Thyroid gland (tissue), 4 donors: ENCODE measurements around the gene PXMP4. TPM values are rescaled to one million over a fixed set of nuclear protein-coding genes. Genes with fewer than 3 reads are reported as not detected.

Source experiments
- DNase-seq, 2 donors: peaks; one replicate each; pipeline ENCODE4 v3.0.0-alpha.2; 2019
- H3K27ac ChIP-seq, 3 donors: fragments of 200-600 bp; sonication (generic); 1 replicate in 2 of 3; 2 replicates in 1 of 3; pipeline ENCODE4 v1.5.1; 2016 to 2019; ENCODE audit warnings: mild to moderate bottlenecking in 1 of 3, moderate library complexity in 1 of 3
- H3K27me3 ChIP-seq: fragments of 200-600 bp; sonication (generic); one replicate; pipeline ENCODE4 v1.5.1; 2019
- H3K36me3 ChIP-seq, 2 donors: fragments of 200-600 bp; sonication (generic); one replicate each; pipeline ENCODE4 v1.5.1; 2016 to 2019
- H3K4me1 ChIP-seq, 2 donors: fragments of 200-600 bp; sonication (generic); one replicate each; pipeline ENCODE4 v1.5.1; 2017 to 2019
- H3K4me3 ChIP-seq, 3 donors: fragments of 200-600 bp; sonication (generic); replicated peaks in 1 of 3; 1 replicate in 2 of 3; 2 replicates in 1 of 3; pipeline ENCODE4 v1.5.1; 2016; ENCODE audit warnings: mild to moderate bottlenecking in 1 of 3
- H3K9me3 ChIP-seq: fragments of 200-600 bp; sonication (generic); one replicate; pipeline ENCODE4 v1.5.1; 2017
- CTCF ChIP-seq, 6 experiments: fragments of 200-600 bp in 3 of 6; fragments of 450-650 bp in 3 of 6; sonication (generic) in 3 of 6; IDR thresholded peaks; one replicate each; pipeline ENCODE4 v1.5.1; 2016 to 2019; ENCODE audit warnings: antibody characterized with exemption in 6 of 6, mild to moderate bottlenecking in 2 of 6, inconsistent platforms in 1 of 6, moderate library complexity in 1 of 6
- POLR2A ChIP-seq, 2 donors: fragments of 450-650 bp; IDR thresholded peaks; one replicate each; pipeline ENCODE4 v1.6.1; 2017; ENCODE audit warnings: antibody characterized with exemption in 2 of 2, mild to moderate bottlenecking in 2 of 2, moderate library complexity in 1 of 2
- WGBS, 2 donors: methylation state at CpG; one replicate each; pipeline ENCODE4 v1.1.5; 2017; 5-methylcytosine and 5-hydroxymethylcytosine counted together
- intact Hi-C: fragments of 100-400 bp; cut with DNase I; formaldehyde crosslinking; loops from one replicate; pipeline ENCODE4 v1.15.1; 2023
- total RNA-seq, 4 donors: library from RNA; depleted of rRNA; stranded (reverse); fragments of >200 nt; gene quantifications; one replicate each; pipeline ENCODE4 v1.2.3, GENCODE V29; 2016

Gene PXMP4
- total RNA-seq, 4 donors from 2014 or later = 17.7 to 31.2 (median 22.0) TPM

DNA sequence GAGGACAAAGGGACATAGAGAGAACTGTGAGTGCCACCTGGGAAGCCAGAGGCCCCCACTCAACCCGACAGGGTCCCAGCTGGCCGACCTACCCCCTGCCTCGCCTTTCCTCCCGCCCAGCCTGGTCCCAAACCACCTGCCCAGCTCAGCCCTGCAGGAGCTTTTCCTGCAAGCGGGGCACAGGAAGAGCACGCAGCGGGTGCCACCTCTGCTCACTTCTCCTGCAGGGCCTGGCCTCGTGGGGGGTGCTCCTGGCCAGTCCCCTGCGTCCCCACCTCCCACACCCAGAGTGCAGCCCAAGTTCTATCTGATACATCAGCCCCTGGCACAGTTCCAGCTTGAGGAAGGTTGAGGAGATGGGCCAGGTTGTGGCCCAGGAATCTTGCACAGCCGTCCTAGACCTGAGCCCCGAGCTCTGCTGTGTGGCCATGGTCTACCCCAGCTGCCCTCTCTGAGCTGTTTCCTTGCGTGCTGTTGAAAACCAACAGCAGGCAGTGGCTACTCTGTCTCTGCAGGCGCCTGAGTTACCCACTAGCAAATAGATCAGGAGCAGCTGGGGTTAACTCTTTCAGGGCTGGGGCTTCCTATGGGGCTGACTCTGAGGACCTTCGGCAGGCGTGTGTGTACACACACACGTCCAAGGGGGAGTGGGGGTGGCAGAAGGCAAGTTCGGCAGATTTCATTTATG lies 47.5 kb downstream of the PXMP4 start:
- intact Hi-C loops = loop anchor here (5.0 to 10.0 kb wide), 2 partner anchors 215 to 442 kb away; partner anchors contain the start of gene EIF2S2
- H3K4me3 ChIP-seq = peak overlapping the region in 1 of 3 donors; percentile 24
- no peaks in the 10 kb centered on the region for H3K36me3 ChIP-seq
- peak; percentile 40 to 48 for DNase-seq
- TF ChIP-seq CTCF (IDR thresholded peaks at IDR 0.05) (no peak), POLR2A (IDR thresholded peaks at IDR 0.05) (no peak)
- peaks cover 24 to 44% of the 10 kb centered on the region in 2 donors for H3K4me1 ChIP-seq
- no peaks in the 10 kb centered on the region for H3K9me3 ChIP-seq
- 65 to 68% methylated on average over 10 to 15 of the region's 17 CpGs for WGBS, 2 donors
- no peaks in the 10 kb centered on the region for H3K27me3 ChIP-seq
- H3K27ac ChIP-seq = peak overlapping the region; percentile 81 to 85 (median 84)

- Histone ChIP-seq H3K36me3 (no peaks in the 10 kb centered on the region), H3K4me1 (peaks cover 27 to 51% of the 10 kb centered on the region in 2 donors), H3K27me3 (no peaks in the 10 kb centered on the region), H3K27ac (peak overlapping the region in 2 of 3 donors; percentile 81 to 85), H3K9me3 (no peaks in the 10 kb centered on the region), H3K4me3 (no peak overlapping the region)
- DNase-seq = no peak
- intact Hi-C loops = loop anchor here (5.0 to 10.0 kb wide), 2 partner anchors 214 to 443 kb away; partner anchors contain the start of gene EIF2S2
- 94 to 96% methylated on average over 6 to 7 of the region's 8 CpGs for WGBS, 2 donors
- TF ChIP-seq CTCF (IDR thresholded peaks at IDR 0.05) = no peak
- no peak for TF ChIP-seq POLR2A (IDR thresholded peaks at IDR 0.05)
These were observed 48.4 kb downstream of the PXMP4 start for GRCh38 chr20:33671573-33672288.

GRCh38 chr20:33670715-33671499 lies 49.2 kb downstream of the PXMP4 start:
- no peak for DNase-seq
- TF ChIP-seq POLR2A (IDR thresholded peaks at IDR 0.05) (no peak), CTCF (IDR thresholded peaks at IDR 0.05) (no peak)
- no peaks in the 10 kb centered on the region for H3K27me3 ChIP-seq
- no peak overlapping the region for H3K27ac ChIP-seq
- no peaks in the 10 kb centered on the region for H3K9me3 ChIP-seq
- intact Hi-C loops = loop anchor here (5.0 to 10.0 kb wide), 2 partner anchors 214 to 444 kb away; partner anchors contain the start of gene EIF2S2
- H3K36me3 ChIP-seq = no peaks in the 10 kb centered on the region
- H3K4me1 ChIP-seq = peaks cover 32 to 57% of the 10 kb centered on the region in 2 donors
- 94 to 95% methylated on average over 6 of the region's 6 CpGs for WGBS, 2 donors
- H3K4me3 ChIP-seq = no peak overlapping the region

DNA sequence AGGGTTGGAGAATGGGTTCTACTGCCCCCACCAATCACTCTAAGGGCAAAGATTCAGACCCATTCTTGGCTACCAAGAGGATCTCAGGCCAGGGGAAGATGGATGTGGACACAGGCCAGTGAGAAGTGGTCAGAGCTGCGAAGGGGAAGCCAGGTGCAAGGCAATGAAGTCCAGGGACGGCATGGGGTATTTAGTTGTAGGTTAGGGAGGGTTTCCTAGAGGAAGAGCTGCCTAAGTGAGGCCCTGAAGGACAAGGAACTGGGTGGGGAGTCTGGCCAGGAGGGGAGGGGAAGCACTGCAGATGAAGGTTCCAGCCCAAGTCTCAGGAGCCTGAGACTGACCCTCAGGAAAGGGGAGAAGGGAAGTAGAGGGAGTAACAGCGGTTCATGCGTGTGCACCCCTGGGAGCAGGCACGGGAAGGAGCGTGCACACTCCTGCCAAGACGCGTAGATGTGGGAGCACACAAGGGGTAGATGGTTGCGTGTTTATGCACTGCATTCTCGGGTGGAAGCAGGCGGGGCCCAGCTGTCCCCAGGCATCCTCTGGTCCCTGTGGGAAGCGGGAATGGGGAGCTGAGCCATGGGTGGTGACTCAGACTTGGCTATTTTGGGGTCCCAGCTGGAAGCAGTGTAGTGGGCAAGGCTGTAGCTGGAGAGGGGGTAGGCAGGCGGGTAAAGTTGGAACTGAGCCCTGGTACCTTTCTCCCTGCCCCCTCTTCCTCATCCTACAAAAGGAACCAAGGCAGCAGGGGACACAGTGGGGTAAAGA lies 50.1 kb downstream of the PXMP4 start:
- H3K27me3 ChIP-seq = no peaks in the 10 kb centered on the region
- H3K4me1 ChIP-seq = peaks cover 33 to 56% of the 10 kb centered on the region in 2 donors
- DNase-seq = no peak
- TF ChIP-seq CTCF (IDR thresholded peaks at IDR 0.05) (no peak), POLR2A (IDR thresholded peaks at IDR 0.05) (no peak)
- H3K9me3 ChIP-seq = no peaks in the 10 kb centered on the region
- no peak overlapping the region for H3K4me3 ChIP-seq
- H3K36me3 ChIP-seq = no peaks in the 10 kb centered on the region
- peak overlapping the region in 2 of 3 donors; percentile 17 to 24 for H3K27ac ChIP-seq
- 84 to 89% methylated on average over 13 of the region's 13 CpGs for WGBS, 2 donors
- intact Hi-C loops = loop anchor here (5.0 to 10.0 kb wide), 3 partner anchors 62 to 445 kb away; partner anchors contain the start of genes EIF2S2 and ZNF341
